PFSK-1 (cell line): Measurements from ENCODE around the gene VCL.

Experiments
- FOXP2 ChIP-seq: optimal IDR thresholded peaks from 2 replicates; pipeline ENCODE3; 2011; ENCODE audit warnings: borderline replicate concordance, control low read depth, inconsistent platforms; ENCODE audit not compliant: insufficient read depth; ENCODE audit errors: extremely low read length, extremely low read depth
- POLR2AphosphoS5 ChIP-seq: IDR thresholded peaks from 2 replicates; pipeline ENCODE4 v1.6.1; 2012; ENCODE audit warnings: low read depth, mild to moderate bottlenecking, control low read depth, low read length, moderate library complexity
- SIN3A ChIP-seq: IDR thresholded peaks from 2 replicates; pipeline ENCODE4 v1.6.1; 2012; ENCODE audit warnings: mild to moderate bottlenecking, low read length, moderate library complexity, borderline replicate concordance; ENCODE audit not compliant: insufficient read depth
- TAF1 ChIP-seq: IDR thresholded peaks from 2 replicates; pipeline ENCODE4 v1.6.1; 2012; ENCODE audit warnings: low read length, control low read depth, borderline replicate concordance; ENCODE audit not compliant: insufficient read depth
- TF ChIP-seq, protein P1 (sequence below), 2 experiments: IDR thresholded peaks; 2 replicates each; pipeline versions ENCODE4 v1.6.1 to v1.8.0; 2011 to 2012; ENCODE audit warnings: low read depth in 2 of 2, low read length in 2 of 2, control low read depth in 1 of 2, inconsistent platforms in 1 of 2, mild to moderate bottlenecking in 1 of 2, moderate library complexity in 1 of 2; ENCODE audit not compliant: insufficient read depth in 1 of 2

The VCL gene

DNA sequence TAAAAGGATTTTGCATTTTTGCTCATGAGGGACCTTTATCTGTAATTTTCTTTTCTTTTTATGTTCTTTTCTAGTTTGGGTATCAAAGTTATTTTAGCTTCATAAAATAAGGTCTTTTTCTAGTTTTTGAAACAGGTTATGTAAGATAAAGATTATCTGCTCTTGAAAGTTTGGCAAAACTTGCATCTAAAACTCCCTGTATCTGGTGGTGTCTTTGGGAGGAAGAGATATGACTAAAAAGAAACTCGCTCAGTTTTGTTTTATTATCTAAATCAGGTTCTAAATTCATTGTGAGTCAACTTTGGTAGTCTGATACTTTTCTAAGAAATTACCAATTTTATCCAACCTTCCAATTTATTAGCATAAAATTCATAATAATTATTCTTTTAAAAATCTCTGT lies 55.1 kb downstream of the VCL start:
- TF ChIP-seq FOXP2 (no peak), SIN3A (no peak), POLR2AphosphoS5 (no peak), TAF1 (no peak)
- TF ChIP-seq, protein P1, sequence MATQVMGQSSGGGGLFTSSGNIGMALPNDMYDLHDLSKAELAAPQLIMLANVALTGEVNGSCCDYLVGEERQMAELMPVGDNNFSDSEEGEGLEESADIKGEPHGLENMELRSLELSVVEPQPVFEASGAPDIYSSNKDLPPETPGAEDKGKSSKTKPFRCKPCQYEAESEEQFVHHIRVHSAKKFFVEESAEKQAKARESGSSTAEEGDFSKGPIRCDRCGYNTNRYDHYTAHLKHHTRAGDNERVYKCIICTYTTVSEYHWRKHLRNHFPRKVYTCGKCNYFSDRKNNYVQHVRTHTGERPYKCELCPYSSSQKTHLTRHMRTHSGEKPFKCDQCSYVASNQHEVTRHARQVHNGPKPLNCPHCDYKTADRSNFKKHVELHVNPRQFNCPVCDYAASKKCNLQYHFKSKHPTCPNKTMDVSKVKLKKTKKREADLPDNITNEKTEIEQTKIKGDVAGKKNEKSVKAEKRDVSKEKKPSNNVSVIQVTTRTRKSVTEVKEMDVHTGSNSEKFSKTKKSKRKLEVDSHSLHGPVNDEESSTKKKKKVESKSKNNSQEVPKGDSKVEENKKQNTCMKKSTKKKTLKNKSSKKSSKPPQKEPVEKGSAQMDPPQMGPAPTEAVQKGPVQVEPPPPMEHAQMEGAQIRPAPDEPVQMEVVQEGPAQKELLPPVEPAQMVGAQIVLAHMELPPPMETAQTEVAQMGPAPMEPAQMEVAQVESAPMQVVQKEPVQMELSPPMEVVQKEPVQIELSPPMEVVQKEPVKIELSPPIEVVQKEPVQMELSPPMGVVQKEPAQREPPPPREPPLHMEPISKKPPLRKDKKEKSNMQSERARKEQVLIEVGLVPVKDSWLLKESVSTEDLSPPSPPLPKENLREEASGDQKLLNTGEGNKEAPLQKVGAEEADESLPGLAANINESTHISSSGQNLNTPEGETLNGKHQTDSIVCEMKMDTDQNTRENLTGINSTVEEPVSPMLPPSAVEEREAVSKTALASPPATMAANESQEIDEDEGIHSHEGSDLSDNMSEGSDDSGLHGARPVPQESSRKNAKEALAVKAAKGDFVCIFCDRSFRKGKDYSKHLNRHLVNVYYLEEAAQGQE (IDR thresholded peaks at IDR 0.05; ENCODE audit: insufficient read depth in 1 of 2, low read depth in 2 of 2, low read length in 2 of 2) = no peak

DNA sequence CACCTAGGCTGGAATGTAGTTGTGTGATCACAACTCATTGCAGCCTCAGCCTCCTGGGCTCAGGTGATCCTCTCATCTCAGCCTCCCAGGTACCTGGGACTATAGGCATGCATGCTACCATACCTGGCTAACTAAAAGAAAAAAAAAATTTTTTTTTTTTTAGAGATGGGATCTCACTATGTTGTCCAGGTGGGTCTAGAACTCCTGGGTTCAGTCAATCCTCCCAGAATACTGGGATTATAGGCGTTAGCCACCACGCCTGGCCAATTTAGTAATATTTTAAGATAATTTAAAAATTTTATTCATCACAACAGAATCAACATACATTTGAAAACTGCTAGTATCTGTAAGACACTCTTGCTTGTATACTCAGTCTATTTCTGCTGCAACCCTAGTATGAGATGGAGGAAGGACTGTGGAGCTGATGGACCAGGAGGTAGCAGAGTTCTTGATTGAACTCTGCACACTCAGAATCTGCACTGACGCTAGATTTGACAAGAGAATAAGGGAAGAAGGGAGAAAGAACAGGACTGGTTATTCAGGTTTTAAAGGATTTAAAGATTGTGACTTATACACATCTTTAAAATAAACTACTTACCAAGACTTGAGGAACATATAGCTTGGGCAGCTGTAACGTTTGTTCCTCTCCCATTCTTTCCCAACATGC lies 57.6 kb downstream of the VCL start:
- TF ChIP-seq FOXP2 (no peak), SIN3A (no peak), POLR2AphosphoS5 (no peak), TAF1 (no peak)
- TF ChIP-seq, protein P1 (IDR thresholded peaks at IDR 0.05; ENCODE audit: insufficient read depth in 1 of 2, low read depth in 2 of 2, low read length in 2 of 2) = no peak

DNA sequence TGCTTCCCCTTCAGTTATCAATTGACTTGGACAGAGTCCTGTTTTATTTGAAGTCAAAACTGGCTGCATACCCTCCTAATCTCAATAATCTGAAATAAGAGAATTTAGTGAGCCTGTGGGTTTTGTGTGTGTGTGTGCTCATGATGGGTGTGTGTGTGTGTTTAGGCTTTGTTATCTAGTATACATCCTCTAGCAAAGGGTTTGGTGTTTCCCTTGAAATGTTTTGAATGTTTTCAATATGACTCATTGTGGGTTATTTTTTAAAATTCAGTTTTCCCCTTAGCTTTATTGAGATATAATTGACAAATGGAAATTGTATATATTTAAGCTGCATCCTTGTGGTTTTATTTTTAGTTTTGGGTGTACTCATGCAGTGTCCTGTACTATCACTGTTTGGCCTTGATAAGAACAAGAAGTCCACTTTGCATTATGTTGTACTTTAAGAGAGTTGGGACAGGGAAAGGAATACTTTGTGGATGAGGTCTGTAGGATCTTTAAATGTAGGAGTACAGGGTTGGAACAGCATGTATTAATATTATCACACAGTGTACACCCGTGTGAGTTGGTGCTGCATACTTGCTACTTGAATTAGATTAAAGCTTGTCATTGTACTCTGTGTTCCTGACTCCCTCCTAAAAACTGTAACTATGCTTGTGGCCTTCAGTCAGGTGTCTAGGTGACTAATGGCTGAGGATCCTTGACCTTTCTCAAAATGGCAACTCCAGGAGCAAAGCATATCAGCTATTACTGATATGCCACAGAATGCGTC lies 58.3 kb downstream of the VCL start:
- no peak for TF ChIP-seq TAF1
- no peak for TF ChIP-seq FOXP2
- TF ChIP-seq, protein P1 (IDR thresholded peaks at IDR 0.05; ENCODE audit: insufficient read depth in 1 of 2, low read depth in 2 of 2, low read length in 2 of 2) = no peak
- no peak for TF ChIP-seq POLR2AphosphoS5
- TF ChIP-seq SIN3A = no peak

- no peak for TF ChIP-seq TAF1
- TF ChIP-seq, protein P1 (IDR thresholded peaks at IDR 0.05; ENCODE audit: insufficient read depth in 1 of 2, low read depth in 2 of 2, low read length in 2 of 2) = no peak
- TF ChIP-seq SIN3A = no peak
- no peak for TF ChIP-seq FOXP2
- TF ChIP-seq POLR2AphosphoS5 = no peak
Observed at GRCh38 chr10:74058071-74058470, 60.2 kb downstream of the VCL start.
